ENCODE measurements around the gene TNNC1. TPM values are rescaled to one million over a fixed set of nuclear protein-coding genes. Genes with fewer than 3 reads are reported as not detected.

The TNNC1 gene
- total RNA-seq, 2 donors from 2014 or later = 10.8 to 14.4 TPM

DNA sequence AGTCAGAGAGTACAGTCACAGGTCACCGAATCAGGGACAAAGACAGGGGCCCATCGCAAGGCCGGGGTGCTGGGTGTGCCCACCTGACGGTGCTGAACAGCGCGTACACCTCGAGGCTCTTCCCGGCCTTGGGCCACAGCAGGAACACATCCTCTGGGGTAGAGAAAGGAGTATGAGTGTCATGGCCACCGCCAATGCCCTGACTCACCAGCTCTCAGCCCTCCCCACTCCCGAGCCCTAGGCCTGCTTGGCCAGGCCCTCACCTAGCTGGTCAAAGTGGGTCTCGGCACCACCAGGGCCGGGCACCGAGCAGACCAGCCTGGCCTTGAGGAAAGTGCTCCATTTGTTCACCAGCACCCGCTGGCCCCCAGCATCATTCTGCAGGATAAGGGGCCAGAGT is 13.2 kb downstream of the TNNC1 start:
- ATAC-seq (replicated peaks in 1 of 2) = no peak
- H3K36me3 Mint-ChIP-seq (ENCODE audit: insufficient read depth in 2 of 2) = no peaks in the 10 kb centered on the region
- no peak overlapping the region for H3K4me3 Mint-ChIP-seq
- no peaks in the 10 kb centered on the region for H3K27me3 Mint-ChIP-seq (ENCODE audit: low read depth)
- no peaks in the 10 kb centered on the region for H3K9me3 Mint-ChIP-seq
- peaks cover 8% of the 10 kb centered on the region for H3K4me1 Mint-ChIP-seq (ENCODE audit: low read depth)
- no peak for DNase-seq
- H3K27ac Mint-ChIP-seq = no peak overlapping the region

DNA sequence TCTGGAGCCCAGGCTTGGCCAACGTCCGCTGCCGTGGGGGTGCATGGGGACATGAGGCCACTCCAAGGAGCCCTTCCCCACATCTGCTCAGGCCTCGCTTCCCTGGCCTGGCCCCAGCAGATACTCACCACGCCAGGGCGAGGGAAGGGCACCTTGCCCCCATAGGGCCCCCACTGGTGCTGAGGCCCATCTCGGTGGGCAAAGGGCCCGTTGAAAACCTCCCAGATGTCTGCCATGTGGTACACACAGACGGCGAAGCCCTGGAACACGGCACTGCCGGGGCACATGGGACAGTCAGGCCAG is 13.6 kb downstream of the TNNC1 start:
- no peak for DNase-seq
- H3K4me1 Mint-ChIP-seq (ENCODE audit: low read depth) = peaks cover 3% of the 10 kb centered on the region
- no peaks in the 10 kb centered on the region for H3K36me3 Mint-ChIP-seq (ENCODE audit: insufficient read depth in 2 of 2)
- no peak overlapping the region for H3K27ac Mint-ChIP-seq
- ATAC-seq (replicated peaks in 1 of 2) = no peak
- no peaks in the 10 kb centered on the region for H3K9me3 Mint-ChIP-seq
- H3K4me3 Mint-ChIP-seq = no peak overlapping the region
- no peaks in the 10 kb centered on the region for H3K27me3 Mint-ChIP-seq (ENCODE audit: low read depth)

DNA sequence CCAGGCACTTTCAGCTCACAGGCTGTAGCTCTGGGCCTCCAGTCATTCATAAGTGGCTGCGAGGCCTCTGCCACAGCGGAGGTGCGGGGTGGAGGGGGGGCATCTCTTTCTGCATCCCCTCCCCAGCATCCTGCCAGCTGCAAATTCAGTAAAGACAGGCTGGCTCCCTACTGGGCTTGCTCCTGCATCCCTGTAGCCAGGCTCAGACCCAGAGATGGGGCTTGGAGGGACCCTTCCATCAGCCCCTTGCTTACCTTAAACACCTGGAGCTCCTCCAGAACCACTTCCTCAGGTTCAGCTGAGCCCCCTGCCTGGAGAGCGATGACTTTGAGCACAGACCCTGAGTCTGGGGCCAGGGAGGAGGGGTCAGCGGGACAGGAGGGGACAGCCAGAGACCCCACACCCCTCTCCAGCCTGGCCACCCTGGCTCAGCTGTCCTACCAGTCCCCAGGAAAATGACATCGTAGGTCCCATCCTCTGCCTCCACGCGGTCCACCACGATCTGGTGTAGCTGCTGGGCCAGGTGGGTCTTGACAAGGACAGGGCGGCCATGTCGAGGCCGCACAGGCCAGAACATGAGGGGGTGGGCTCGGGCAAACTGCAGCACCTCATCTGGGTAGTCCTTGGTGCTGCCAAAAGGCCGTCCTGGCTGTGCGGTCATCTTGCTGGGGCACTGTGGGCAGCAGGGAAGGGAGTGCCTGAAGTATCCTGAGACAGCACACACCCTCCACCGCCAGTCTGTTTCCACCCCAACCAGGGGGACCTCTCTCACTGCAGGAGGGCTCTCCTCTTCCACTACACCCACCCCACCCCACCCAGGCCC is 14.2 kb downstream of the TNNC1 start:
- ATAC-seq (replicated peaks in 1 of 2) (no peak), DNase-seq (no peak)
- no peak overlapping the region for H3K27ac Mint-ChIP-seq
- H3K27me3 Mint-ChIP-seq (ENCODE audit: low read depth) = no peaks in the 10 kb centered on the region
- no peak overlapping the region for H3K4me3 Mint-ChIP-seq
- H3K36me3 Mint-ChIP-seq (ENCODE audit: insufficient read depth in 2 of 2) = no peaks in the 10 kb centered on the region
- no peaks in the 10 kb centered on the region for H3K9me3 Mint-ChIP-seq
- no peaks in the 10 kb centered on the region for H3K4me1 Mint-ChIP-seq (ENCODE audit: low read depth)

DNA sequence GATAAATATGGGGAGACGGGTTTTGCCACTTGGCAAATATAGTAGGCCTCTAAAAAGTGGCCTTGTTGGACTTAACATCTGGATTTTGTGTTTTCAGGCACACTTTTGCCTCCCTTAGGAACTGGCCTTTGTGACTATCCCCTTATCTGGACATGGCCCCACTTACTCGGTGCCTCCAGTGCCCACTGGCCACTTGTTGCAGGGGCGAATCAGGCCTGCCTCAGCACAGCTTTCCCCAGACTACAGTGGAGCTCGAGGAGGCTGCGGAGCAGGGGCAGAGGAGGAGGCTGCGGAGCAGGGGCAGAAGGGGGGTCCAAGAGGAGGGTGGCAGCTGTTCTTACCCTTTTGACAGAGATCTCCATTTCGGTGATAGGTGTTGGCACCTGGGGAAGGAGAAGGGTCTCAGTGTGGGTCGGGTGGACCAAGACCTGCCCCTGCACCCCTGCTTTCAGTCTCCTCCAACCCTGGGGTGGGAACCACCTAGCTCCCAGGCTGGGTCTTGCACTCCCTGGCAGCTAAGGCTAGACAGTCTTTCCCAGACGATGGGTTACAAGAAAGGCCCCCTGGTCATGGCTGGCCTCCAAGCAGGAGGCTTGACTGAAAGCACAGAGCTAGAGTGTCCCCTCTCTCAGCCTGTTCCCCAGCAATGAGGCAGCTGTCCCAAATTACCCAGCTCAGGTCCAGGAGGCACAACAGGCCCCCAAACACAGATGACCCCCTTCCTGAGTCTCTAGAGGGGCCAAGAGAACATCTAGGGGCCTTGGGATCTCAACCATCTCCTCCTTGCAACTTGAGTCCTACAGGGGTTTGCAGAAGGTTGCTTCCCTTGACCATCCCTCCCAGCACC is 15.0 kb downstream of the TNNC1 start:
- no peaks in the 10 kb centered on the region for H3K27me3 Mint-ChIP-seq (ENCODE audit: low read depth)
- no peaks in the 10 kb centered on the region for H3K9me3 Mint-ChIP-seq
- no peak for ATAC-seq (replicated peaks in 1 of 2)
- H3K4me1 Mint-ChIP-seq (ENCODE audit: low read depth) = no peaks in the 10 kb centered on the region
- DNase-seq = no peak
- H3K36me3 Mint-ChIP-seq (ENCODE audit: insufficient read depth in 2 of 2) = no peaks in the 10 kb centered on the region
- no peak overlapping the region for H3K4me3 Mint-ChIP-seq
- H3K27ac Mint-ChIP-seq = no peak overlapping the region

DNA sequence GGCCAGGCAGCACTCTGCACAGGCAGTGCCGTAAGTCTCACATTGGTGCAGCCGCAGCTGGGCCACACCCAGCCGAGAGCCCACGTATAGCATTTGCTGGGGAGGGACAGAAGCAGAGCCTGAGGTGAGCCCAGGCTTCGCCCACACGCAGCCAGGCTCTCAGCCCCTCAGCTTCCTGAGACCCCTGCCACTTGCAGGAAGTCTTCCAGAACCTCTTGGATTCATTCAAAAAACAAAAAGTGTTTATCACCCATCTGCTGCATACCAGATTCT is 15.8 kb downstream of the TNNC1 start:
- DNase-seq (no peak), ATAC-seq (replicated peaks in 1 of 2) (no peak)
- H3K4me3 Mint-ChIP-seq = no peak overlapping the region
- no peaks in the 10 kb centered on the region for H3K4me1 Mint-ChIP-seq (ENCODE audit: low read depth)
- no peak overlapping the region for H3K27ac Mint-ChIP-seq
- no peaks in the 10 kb centered on the region for H3K9me3 Mint-ChIP-seq
- H3K27me3 Mint-ChIP-seq (ENCODE audit: low read depth) = no peaks in the 10 kb centered on the region
- H3K36me3 Mint-ChIP-seq (ENCODE audit: insufficient read depth in 2 of 2) = no peaks in the 10 kb centered on the region

GRCh38 chr3:52437326-52438103 is 16.3 kb downstream of the TNNC1 start:
- DNase-seq (no peak), ATAC-seq (replicated peaks in 1 of 2) (no peak)
- Mint-ChIP-seq H3K27me3 (ENCODE audit: low read depth) (no peaks in the 10 kb centered on the region), H3K4me3 (no peak overlapping the region), H3K4me1 (ENCODE audit: low read depth) (no peaks in the 10 kb centered on the region), H3K36me3 (ENCODE audit: insufficient read depth in 2 of 2) (no peaks in the 10 kb centered on the region), H3K27ac (no peak overlapping the region), H3K9me3 (no peaks in the 10 kb centered on the region)

DNA sequence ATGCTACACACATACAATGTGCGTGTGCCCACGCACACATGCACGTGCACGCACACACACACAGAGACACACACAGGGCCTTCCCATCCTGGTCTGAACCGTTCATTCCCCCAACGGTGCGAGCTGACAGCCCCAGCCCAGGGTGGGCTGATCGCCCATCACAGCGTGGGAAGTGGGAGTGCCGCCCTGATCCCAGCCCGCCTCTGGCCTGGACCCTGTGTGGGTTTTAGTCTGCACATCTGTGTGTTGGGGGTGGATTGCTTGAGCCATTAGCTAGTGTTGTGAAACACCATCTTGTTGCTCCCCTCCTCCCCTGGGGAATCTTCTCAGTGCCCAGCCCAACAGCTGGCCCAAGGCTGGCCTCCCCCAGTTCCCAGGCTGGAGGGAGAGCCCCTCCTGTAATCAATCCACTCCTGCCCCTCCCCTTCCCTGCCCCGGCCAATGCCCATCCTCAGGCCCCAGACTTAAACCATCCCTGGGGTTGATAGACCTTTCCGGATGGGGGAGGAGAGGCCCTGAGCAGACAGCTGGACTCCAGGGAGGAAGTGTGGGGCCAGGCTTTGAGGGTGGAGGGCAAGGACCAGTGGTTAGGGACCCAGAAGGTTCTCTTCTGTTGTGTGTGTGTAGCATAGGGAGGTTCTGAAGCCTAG is 17.2 kb downstream of the TNNC1 start:
- H3K9me3 Mint-ChIP-seq = no peaks in the 10 kb centered on the region
- H3K36me3 Mint-ChIP-seq (ENCODE audit: insufficient read depth in 2 of 2) = no peaks in the 10 kb centered on the region
- no peak for ATAC-seq (replicated peaks in 1 of 2)
- no peak overlapping the region for H3K4me3 Mint-ChIP-seq
- H3K4me1 Mint-ChIP-seq (ENCODE audit: low read depth) = no peaks in the 10 kb centered on the region
- no peak overlapping the region for H3K27ac Mint-ChIP-seq
- no peak for DNase-seq
- H3K27me3 Mint-ChIP-seq (ENCODE audit: low read depth) = no peaks in the 10 kb centered on the region

DNA sequence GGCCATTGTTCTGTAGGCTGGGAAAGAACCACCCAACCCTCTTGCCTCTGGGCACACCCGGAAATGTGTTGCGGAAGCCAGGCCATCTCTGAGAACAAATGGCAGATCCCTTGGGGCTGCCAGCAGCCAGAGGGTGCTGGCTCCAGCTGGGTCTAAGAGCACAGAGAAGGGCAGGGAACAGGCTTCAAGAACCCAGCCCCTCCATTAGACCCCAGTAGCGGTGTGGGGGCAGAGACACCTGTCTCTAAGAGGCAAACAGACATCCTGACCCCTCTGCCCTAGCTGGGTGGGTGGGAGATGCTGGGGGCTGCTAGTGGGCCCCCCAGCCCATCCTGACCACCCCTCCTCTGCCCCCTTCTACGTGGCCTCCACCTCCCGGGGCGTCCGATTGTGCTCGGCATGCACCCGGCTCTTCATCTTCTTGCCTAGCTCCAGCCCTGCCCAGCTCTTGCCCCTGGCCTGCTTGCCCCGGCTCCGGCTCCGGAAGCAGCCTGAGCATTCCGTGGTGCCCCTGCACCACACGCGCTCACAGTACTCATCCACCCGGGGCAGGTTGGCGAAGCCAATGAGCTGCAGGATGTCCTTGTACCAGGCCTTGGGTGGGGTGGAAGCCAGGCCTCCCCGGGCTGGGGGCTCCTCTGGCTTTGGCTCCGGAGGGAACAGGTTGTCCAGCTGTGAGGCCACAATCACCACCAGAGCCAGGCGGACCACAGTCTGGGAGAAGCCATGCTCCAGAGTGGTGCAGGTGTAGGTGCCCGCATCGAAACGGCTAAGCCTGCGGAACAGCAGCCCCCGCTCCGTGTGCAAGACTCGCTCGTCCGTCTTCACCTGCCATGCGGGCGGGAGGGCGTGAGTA is 18.4 kb downstream of the TNNC1 start:
- Mint-ChIP-seq H3K4me3 (no peak overlapping the region), H3K27ac (no peak overlapping the region), H3K9me3 (no peaks in the 10 kb centered on the region), H3K27me3 (ENCODE audit: low read depth) (no peaks in the 10 kb centered on the region), H3K4me1 (ENCODE audit: low read depth) (no peaks in the 10 kb centered on the region), H3K36me3 (ENCODE audit: insufficient read depth in 2 of 2) (no peaks in the 10 kb centered on the region)
- DNase-seq (no peak), ATAC-seq (replicated peaks in 1 of 2) (no peak)

GRCh38 chr3:52434491-52435115 is 19.2 kb downstream of the TNNC1 start:
- Mint-ChIP-seq H3K9me3 (no peaks in the 10 kb centered on the region), H3K27me3 (ENCODE audit: low read depth) (no peaks in the 10 kb centered on the region), H3K4me3 (no peak overlapping the region), H3K36me3 (ENCODE audit: insufficient read depth in 2 of 2) (no peaks in the 10 kb centered on the region), H3K4me1 (ENCODE audit: low read depth) (no peaks in the 10 kb centered on the region), H3K27ac (no peak overlapping the region)
- DNase-seq (no peak), ATAC-seq (replicated peaks in 1 of 2) (no peak)

DNA sequence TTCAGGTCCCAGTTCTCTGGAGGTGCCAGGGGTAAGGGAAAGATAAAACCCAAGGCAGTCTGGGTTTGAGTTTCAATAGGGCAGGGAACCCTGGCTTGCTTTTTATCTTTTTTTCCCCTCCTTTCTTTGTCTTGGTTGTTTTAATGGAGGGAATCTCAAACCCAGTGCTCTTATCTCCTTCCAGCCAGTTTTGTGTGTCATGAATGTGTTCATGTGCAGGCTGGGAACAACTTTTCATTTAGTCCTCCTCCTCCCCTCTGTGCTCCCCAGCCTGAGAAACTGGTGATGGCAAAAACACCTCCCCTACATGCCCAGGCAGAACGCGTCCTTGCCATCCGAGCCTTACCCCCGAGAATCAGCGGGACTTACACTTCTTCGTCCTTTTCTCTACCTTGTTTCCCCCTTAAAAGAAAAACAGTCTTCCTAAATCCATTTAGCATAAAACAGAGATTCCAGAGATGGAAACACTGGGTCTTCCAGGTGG is 19.8 kb downstream of the TNNC1 start:
- DNase-seq = no peak
- Mint-ChIP-seq H3K27me3 (ENCODE audit: low read depth) (no peaks in the 10 kb centered on the region), H3K27ac (no peak overlapping the region), H3K36me3 (ENCODE audit: insufficient read depth in 2 of 2) (no peaks in the 10 kb centered on the region), H3K4me3 (no peak overlapping the region), H3K9me3 (no peaks in the 10 kb centered on the region), H3K4me1 (ENCODE audit: low read depth) (no peaks in the 10 kb centered on the region)
- no peak for ATAC-seq (replicated peaks in 1 of 2)

GRCh38 chr3:52433328-52433995 is 20.4 kb downstream of the TNNC1 start:
- DNase-seq (no peak), ATAC-seq (replicated peaks in 1 of 2) (peak in 1 of 2 donors; percentile 41)
- H3K36me3 Mint-ChIP-seq (ENCODE audit: insufficient read depth in 2 of 2) = no peaks in the 10 kb centered on the region
- H3K4me1 Mint-ChIP-seq (ENCODE audit: low read depth) = no peaks in the 10 kb centered on the region
- H3K4me3 Mint-ChIP-seq = peak overlapping the region in 1 of 2 donors; percentile 27
- H3K9me3 Mint-ChIP-seq = no peaks in the 10 kb centered on the region
- H3K27ac Mint-ChIP-seq = no peak overlapping the region
- no peaks in the 10 kb centered on the region for H3K27me3 Mint-ChIP-seq (ENCODE audit: low read depth)
